Activated T-cell treated with anti-CD3 and anti-CD28 coated beads, Interleukin-2, amount 50 U/mL, for 72 hours (primary cell): ENCODE measurements around the gene KLHDC8B. TPM values are rescaled to one million over a fixed set of nuclear protein-coding genes. Genes with fewer than 3 reads are reported as not detected.

Experiments
- ATAC-seq, 2 donors: fragments of 150-1000 bp; cut with Tn5 transposase; replicated peaks in 1 of 2; 2 replicates each; pipeline ENCODE4 v1.10.0; 2021; ENCODE audit warnings: moderate library complexity in 2 of 2, mild to moderate bottlenecking in 1 of 2
- DNase-seq, 2 donors: peaks; one replicate each; pipeline ENCODE4 v3.0.0; 2021 to 2022; ENCODE audit warnings: mixed read lengths in 1 of 2
- H3K27ac Mint-ChIP-seq: one replicate; pipeline ENCODE4 v1.8.0; 2022; ENCODE audit warnings: mild to moderate bottlenecking, moderate library complexity, mixed read lengths
- H3K27me3 Mint-ChIP-seq: one replicate; pipeline ENCODE4 v1.8.0; 2022; ENCODE audit warnings: low read depth, mixed read lengths
- H3K36me3 Mint-ChIP-seq, 2 donors: one replicate each; pipeline ENCODE4 v1.8.0; 2022; ENCODE audit warnings: mixed read lengths in 2 of 2, mild to moderate bottlenecking in 1 of 2; ENCODE audit not compliant: insufficient read depth in 2 of 2
- H3K4me1 Mint-ChIP-seq: one replicate; pipeline ENCODE4 v1.8.0; 2022; ENCODE audit warnings: low read depth, mixed read lengths
- H3K4me3 Mint-ChIP-seq, 2 donors: one replicate each; pipeline ENCODE4 v1.8.0; 2022; ENCODE audit warnings: mild to moderate bottlenecking in 2 of 2, mixed read lengths in 2 of 2, moderate library complexity in 2 of 2
- H3K9me3 Mint-ChIP-seq, 2 donors: one replicate each; pipeline ENCODE4 v1.8.0; 2022; ENCODE audit warnings: mixed read lengths in 2 of 2
- total RNA-seq, 2 donors: library from RNA; stranded (reverse); gene quantifications; one replicate each; pipeline ENCODE4 v1.2.3, GENCODE V29; 2022

The KLHDC8B gene
- 1 to 10 TPM; 3.0 to 5.4 TPM for total RNA-seq

- Mint-ChIP-seq H3K9me3 (no peaks in the 10 kb centered on the region), H3K27ac (no peak within 1 kb of the TSS), H3K4me3 (peak within 1 kb of the TSS; percentile 85 to 88), H3K27me3 (no peaks in the 10 kb centered on the region), H3K4me1 (peaks cover 16% of the 10 kb centered on the region), H3K36me3 (peaks cover 0 to under 1% of the 10 kb centered on the region in 2 donors)
- ATAC-seq (peak; percentile 84 to 88), DNase-seq (peak; percentile 89 to 93)
Measured at GRCh38 chr3:49171119-49171774, at the start of gene KLHDC8B. KLHDC8B (plus strand) TSS chr3:49171598; CDS start chr3:49172770, 1,172 bp downstream.

GRCh38 chr3:49122022-49122421, 49.4 kb upstream of the KLHDC8B start:
- H3K36me3 Mint-ChIP-seq, result peaks cover 2 to 7% of the 10 kb centered on the region in 2 donors
- ATAC-seq (no peak), DNase-seq (no peak)
- H3K4me3 Mint-ChIP-seq, result peak overlapping the region; percentile 88 to 89
- H3K4me1 Mint-ChIP-seq, result peaks cover 18% of the 10 kb centered on the region
- H3K27me3 Mint-ChIP-seq, result no peaks in the 10 kb centered on the region
- no peaks in the 10 kb centered on the region for H3K9me3 Mint-ChIP-seq
- peak overlapping the region; percentile 86 for H3K27ac Mint-ChIP-seq

- Mint-ChIP-seq H3K4me3 (no peak overlapping the region), H3K27me3 (no peaks in the 10 kb centered on the region)
- ATAC-seq, result no peak
Measured at GRCh38 chr3:49122451-49122850, 48.9 kb upstream of the KLHDC8B start.

GRCh38 chr3:49122886-49123545, 48.4 kb upstream of the KLHDC8B start:
- Mint-ChIP-seq H3K4me3 (no peak overlapping the region), H3K9me3 (no peaks in the 10 kb centered on the region), H3K27ac (no peak overlapping the region), H3K27me3 (no peaks in the 10 kb centered on the region), H3K4me1 (peaks cover 18% of the 10 kb centered on the region), H3K36me3 (peaks cover 0 to 4% of the 10 kb centered on the region in 2 donors)
- DNase-seq (no peak), ATAC-seq (no peak)

More at GRCh38 chr3:49122451-49122850, 48.9 kb upstream of the KLHDC8B start:
- Mint-ChIP-seq H3K27ac (no peak overlapping the region), H3K36me3 (peaks cover 0 to 7% of the 10 kb centered on the region in 2 donors), H3K4me1 (peaks cover 18% of the 10 kb centered on the region), H3K9me3 (no peaks in the 10 kb centered on the region)
- DNase-seq, result no peak

- H3K36me3 Mint-ChIP-seq, result peaks cover 0 to 1% of the 10 kb centered on the region in 2 donors
- H3K4me1 Mint-ChIP-seq, result peaks cover 18% of the 10 kb centered on the region
- no peaks in the 10 kb centered on the region for H3K9me3 Mint-ChIP-seq
- H3K27ac Mint-ChIP-seq, result no peak overlapping the region
- H3K27me3 Mint-ChIP-seq, result no peaks in the 10 kb centered on the region
- no peak overlapping the region for H3K4me3 Mint-ChIP-seq
- no peak for DNase-seq
- ATAC-seq, result no peak
Measured at GRCh38 chr3:49123687-49124086, 47.7 kb upstream of the KLHDC8B start.

GRCh38 chr3:49124203-49124602, 47.2 kb upstream of the KLHDC8B start:
- no peak for DNase-seq
- Mint-ChIP-seq H3K4me3 (no peak overlapping the region), H3K27me3 (no peaks in the 10 kb centered on the region), H3K27ac (no peak overlapping the region), H3K9me3 (no peaks in the 10 kb centered on the region), H3K36me3 (no peaks in the 10 kb centered on the region), H3K4me1 (peaks cover 18% of the 10 kb centered on the region)
- no peak for ATAC-seq

GRCh38 chr3:49124991-49125670, 46.3 kb upstream of the KLHDC8B start:
- H3K4me1 Mint-ChIP-seq, result peaks cover 12% of the 10 kb centered on the region
- DNase-seq (no peak), ATAC-seq (no peak)
- H3K36me3 Mint-ChIP-seq, result no peaks in the 10 kb centered on the region
- H3K9me3 Mint-ChIP-seq, result no peaks in the 10 kb centered on the region
- no peak overlapping the region for H3K4me3 Mint-ChIP-seq
- no peak overlapping the region for H3K27ac Mint-ChIP-seq
- H3K27me3 Mint-ChIP-seq, result no peaks in the 10 kb centered on the region

GRCh38 chr3:49131040-49131439, 40.4 kb upstream of the KLHDC8B start:
- ATAC-seq (no peak), DNase-seq (no peak)
- H3K27ac Mint-ChIP-seq, result no peak overlapping the region
- H3K36me3 Mint-ChIP-seq, result no peaks in the 10 kb centered on the region
- peaks cover 7% of the 10 kb centered on the region for H3K4me1 Mint-ChIP-seq
- H3K9me3 Mint-ChIP-seq, result no peaks in the 10 kb centered on the region
- no peak overlapping the region for H3K4me3 Mint-ChIP-seq
- H3K27me3 Mint-ChIP-seq, result peaks cover 12% of the 10 kb centered on the region

- peaks cover 12% of the 10 kb centered on the region for H3K27me3 Mint-ChIP-seq
- H3K27ac Mint-ChIP-seq, result no peak overlapping the region
- ATAC-seq, result no peak
- H3K4me1 Mint-ChIP-seq, result peaks cover 7% of the 10 kb centered on the region
- H3K36me3 Mint-ChIP-seq, result no peaks in the 10 kb centered on the region
- DNase-seq, result no peak
- no peak overlapping the region for H3K4me3 Mint-ChIP-seq
- H3K9me3 Mint-ChIP-seq, result no peaks in the 10 kb centered on the region
Measured at GRCh38 chr3:49131576-49131975, 39.8 kb upstream of the KLHDC8B start.

GRCh38 chr3:49132073-49132436, 39.3 kb upstream of the KLHDC8B start:
- no peak for ATAC-seq
- Mint-ChIP-seq H3K27me3 (peaks cover 12% of the 10 kb centered on the region), H3K9me3 (no peaks in the 10 kb centered on the region), H3K36me3 (no peaks in the 10 kb centered on the region), H3K4me1 (peaks cover 7% of the 10 kb centered on the region), H3K4me3 (no peak overlapping the region), H3K27ac (no peak overlapping the region)
- no peak for DNase-seq

GRCh38 chr3:49132437-49133225, 38.8 kb upstream of the KLHDC8B start, which contains the start of gene LAMB2:
LAMB2 (minus strand) TSS chr3:49133050; CDS start chr3:49132867, 183 bp downstream.
- peak within 1 kb of the TSS in 1 of 2 donors; percentile 47 for H3K4me3 Mint-ChIP-seq
- ATAC-seq (no peak), DNase-seq (no peak)
- H3K36me3 Mint-ChIP-seq, result no peaks in the 10 kb centered on the region
- H3K4me1 Mint-ChIP-seq, result peaks cover 7% of the 10 kb centered on the region
- peaks cover 12% of the 10 kb centered on the region for H3K27me3 Mint-ChIP-seq
- H3K27ac Mint-ChIP-seq, result no peak within 1 kb of the TSS
- no peaks in the 10 kb centered on the region for H3K9me3 Mint-ChIP-seq

- ATAC-seq, result no peak
- peak overlapping the region in 1 of 2 donors; percentile 47 for H3K4me3 Mint-ChIP-seq
- H3K27ac Mint-ChIP-seq, result no peak overlapping the region
- peaks cover 7% of the 10 kb centered on the region for H3K4me1 Mint-ChIP-seq
- peaks cover 12% of the 10 kb centered on the region for H3K27me3 Mint-ChIP-seq
- H3K36me3 Mint-ChIP-seq, result no peaks in the 10 kb centered on the region
- DNase-seq, result no peak
- H3K9me3 Mint-ChIP-seq, result no peaks in the 10 kb centered on the region
Measured at GRCh38 chr3:49133226-49133951, 38.0 kb upstream of the KLHDC8B start.
